Measurements from ENCODE around the gene STAM2.

GRCh38 chr2:152126664-152127063 lies 48.9 kb downstream of the STAM2 start:
- no peak for TF ChIP-seq CEBPB (IDR thresholded peaks at IDR 0.05)
- no peak for TF ChIP-seq YY1 (IDR thresholded peaks at IDR 0.05; ENCODE audit: low read depth)
- no peak for TF ChIP-seq ZBTB7A (IDR thresholded peaks at IDR 0.05; ENCODE audit: low read depth)
- no peak for TF ChIP-seq REST (IDR thresholded peaks at IDR 0.05; ENCODE audit: low read depth)
- TF ChIP-seq TAF1 (IDR thresholded peaks at IDR 0.05; ENCODE audit: low read depth): no peak
- no peak for TF ChIP-seq FOXM1 (IDR thresholded peaks at IDR 0.05; ENCODE audit: borderline replicate concordance, low read depth)
- no peak for TF ChIP-seq EP300 (IDR thresholded peaks at IDR 0.05; ENCODE audit: borderline replicate concordance)
- no peak for TF ChIP-seq RAD21 (IDR thresholded peaks at IDR 0.05; ENCODE audit: low read depth)
- no peak for TF ChIP-seq CREB1 (IDR thresholded peaks at IDR 0.05; ENCODE audit: low read depth)
- TF ChIP-seq MAX (IDR thresholded peaks at IDR 0.05): no peak
- TF ChIP-seq TEAD4 (IDR thresholded peaks at IDR 0.05): no peak
- no peak for TF ChIP-seq USF1 (IDR thresholded peaks at IDR 0.05)
- no peak for TF ChIP-seq NFIC (IDR thresholded peaks at IDR 0.05)
- no peak for TF ChIP-seq EGR1 (IDR thresholded peaks at IDR 0.05)
